HG02943 (cell line): ENCODE data around the gene EXOSC5.
"Not testable (repeated sequence)": the region's sequence is repeated elsewhere in the genome, so short reads cannot be mapped to it uniquely, and the experiment has no call there.

Experiments used
- ATAC-seq: cut with Tn5 transposase; IDR thresholded peaks from one replicate; pipeline ENCODE4 v1.9.1; 2021; ENCODE audit warnings: mild to moderate bottlenecking, low read depth, moderate library complexity; ENCODE audit not compliant: unreplicated experiment

The EXOSC5 gene

DNA sequence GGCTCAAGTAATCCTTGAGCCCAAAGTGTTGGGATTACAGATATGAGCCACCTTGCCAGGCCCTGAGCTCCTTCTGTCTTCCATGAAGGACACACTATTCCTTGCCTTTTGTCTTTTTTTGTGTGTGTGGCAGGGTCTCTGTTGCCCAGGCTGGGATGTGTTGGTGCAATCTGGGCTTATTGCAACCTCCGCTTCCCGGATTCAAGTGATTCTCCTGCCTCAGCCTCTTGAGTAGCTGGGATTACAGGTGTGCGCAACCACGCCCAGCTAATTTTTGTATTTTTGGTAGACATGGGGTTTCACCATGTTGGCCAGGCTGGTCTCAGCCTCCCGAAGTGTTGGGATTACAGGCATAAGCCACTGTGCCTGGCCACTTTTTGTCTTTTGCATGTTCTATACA is 11.7 kb upstream of the EXOSC5 start:
- ATAC-seq = not testable (repeated sequence)

- ATAC-seq = no peak
Observed at GRCh38 chr19:41408256-41408655, 11.1 kb upstream of the EXOSC5 start.

DNA sequence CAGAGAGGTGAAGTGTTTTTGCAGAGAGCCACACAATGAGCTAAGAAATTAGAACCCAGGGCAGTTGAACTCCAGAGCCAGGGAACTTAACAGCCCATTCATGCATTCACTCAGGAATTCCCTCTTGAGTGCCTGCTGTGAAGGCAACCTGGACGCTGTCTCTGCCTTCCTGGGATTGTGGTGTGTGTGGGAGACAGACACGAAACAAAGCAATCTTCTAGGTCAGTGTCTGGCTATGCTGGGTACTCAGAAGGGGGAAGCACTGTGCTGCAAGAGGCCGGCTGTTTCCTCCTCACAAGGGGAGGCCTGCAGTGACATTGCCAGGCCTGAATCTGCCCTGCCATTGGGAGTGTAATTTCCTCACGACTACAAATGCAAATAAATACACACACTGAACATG is 10.1 kb upstream of the EXOSC5 start:
- no peak for ATAC-seq

- no peak for ATAC-seq
Observed at GRCh38 chr19:41405776-41406175, 8.6 kb upstream of the EXOSC5 start.

DNA sequence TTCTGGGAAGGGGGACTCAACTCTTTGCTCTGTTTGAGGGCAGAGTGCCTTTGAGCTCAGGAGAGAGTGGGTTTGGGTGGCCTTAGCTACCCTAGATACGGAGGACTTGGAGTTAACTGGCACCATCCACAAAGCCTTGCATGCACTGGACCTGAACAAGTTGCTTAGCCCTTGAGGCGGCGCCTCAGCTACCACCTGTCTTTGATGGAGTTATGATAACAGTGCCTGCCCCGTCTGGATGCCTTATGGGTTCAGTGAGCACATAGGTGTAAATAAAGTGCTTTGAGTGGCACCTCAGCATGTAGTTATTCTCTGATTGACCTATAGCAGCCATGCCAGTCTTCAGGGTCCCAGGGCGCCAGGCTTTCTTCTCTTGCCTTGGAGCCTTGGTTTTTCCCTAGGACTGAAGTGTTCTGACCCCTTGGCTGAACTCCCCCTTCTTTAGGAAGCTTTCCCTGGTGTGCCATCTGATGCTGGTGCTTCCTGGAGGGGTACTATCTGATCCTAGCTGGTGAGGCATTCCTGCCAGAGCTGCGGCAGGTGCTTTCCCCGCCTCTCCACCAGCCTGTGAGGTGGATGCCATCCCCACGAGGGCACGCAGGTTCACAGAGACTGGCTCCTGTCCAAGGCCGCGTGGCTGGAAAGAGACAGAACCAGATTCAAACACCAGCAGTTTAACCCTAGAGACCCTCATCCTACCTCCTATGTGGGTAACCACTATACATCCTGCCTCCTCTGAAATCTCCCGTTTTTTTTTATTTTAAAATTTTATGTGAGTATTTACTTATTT is 6.2 kb upstream of the EXOSC5 start:
- no peak for ATAC-seq

DNA sequence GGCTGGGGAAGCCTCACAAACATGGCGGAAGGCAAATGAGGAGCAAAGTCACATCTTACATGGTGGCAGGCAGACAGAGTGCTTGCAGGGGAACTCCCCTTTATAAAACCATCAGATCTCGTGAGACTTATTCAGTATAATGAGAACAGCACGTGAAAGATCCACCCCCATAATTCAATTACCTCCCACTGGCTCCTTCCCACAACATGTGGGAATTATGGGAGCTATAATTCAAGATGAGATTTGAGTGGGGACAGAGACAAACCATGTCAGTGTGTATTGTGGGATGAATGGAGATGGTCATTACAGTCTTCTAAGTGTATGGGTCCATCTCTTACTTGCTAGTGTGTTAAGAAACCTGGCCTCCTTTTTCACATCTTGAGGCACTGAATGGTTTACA is 4.9 kb upstream of the EXOSC5 start:
- no peak for ATAC-seq

GRCh38 chr19:41401483-41401882 is 4.3 kb upstream of the EXOSC5 start:
- ATAC-seq = no peak

DNA sequence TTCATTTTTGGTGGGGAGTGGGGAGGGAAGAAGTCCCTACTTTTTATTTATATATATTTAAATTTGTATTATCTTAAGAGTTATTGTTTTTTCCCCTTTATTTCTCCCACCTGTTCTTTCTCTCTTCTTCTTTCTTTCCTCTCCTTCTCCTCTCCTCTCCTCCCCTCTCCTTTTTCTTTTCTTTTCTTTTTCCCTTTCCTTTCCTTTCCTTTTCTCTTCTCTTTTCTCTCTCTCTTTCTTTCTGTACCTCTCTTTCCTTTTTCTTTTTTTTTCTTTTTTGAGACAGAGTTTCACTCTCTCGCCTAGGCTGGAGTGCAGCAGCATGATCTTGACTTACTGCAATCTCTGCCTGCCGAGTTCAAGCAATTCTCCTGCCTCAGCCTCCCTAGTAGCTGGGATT is 2.4 kb upstream of the EXOSC5 start:
- no peak for ATAC-seq

DNA sequence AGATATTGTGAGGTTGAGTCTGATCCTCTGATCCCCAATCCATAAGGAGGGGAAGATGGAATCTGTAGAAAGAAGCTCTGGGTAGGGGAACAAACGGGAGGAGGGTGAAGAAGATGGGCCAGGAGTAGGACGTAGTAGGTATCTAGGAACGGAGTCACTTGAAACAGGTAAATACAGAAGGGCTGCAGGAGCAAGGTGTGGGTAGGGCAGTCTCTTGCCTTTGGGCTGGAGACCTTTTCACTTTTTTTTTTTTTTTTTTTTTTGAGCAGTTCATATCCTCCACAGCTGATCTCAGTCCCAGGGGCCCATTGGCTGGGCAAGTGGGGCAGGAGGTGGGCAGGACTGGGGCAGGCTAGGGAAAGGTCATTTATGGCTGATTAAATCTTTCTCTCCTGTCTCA is 1.9 kb upstream of the EXOSC5 start:
- ATAC-seq = no peak

DNA sequence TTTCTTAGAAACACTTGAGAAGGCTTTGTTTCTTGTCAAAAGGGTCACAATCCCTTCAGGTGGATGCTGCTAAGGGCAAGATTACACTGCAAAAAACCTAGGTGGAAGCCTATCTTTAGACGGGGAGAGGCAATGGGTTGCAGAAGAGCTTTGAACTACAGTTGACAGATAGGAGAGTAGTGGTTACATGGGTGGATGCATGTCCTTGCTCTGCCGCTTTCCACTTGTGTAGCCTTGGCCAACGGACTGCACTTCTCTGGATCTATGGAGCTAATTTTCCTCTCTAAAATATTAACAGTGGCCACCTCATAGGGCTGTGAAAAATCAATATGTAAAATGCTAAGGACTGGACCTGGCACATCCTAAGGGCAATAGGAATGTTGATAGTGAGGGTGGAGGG is 1.4 kb upstream of the EXOSC5 start:
- no peak for ATAC-seq

DNA sequence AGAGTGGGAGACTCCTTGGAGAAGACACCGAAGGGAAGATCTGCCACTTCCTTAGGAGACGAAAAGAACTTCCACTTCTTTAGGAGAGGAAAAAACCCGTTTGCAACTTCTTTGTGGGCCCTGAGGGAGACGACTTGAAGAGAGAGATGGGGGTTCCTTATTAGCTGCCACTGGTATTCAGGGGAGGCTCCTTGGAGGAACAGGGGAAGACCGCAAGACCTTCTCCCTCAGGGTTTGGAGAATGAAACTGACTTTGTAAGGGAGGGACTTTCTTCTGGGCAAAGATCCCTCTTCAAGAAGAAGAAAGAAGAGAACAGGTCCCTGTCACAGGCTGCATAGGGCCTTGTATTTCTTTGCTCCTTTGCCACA is 875 bp upstream of the EXOSC5 start:
- no peak for ATAC-seq

DNA sequence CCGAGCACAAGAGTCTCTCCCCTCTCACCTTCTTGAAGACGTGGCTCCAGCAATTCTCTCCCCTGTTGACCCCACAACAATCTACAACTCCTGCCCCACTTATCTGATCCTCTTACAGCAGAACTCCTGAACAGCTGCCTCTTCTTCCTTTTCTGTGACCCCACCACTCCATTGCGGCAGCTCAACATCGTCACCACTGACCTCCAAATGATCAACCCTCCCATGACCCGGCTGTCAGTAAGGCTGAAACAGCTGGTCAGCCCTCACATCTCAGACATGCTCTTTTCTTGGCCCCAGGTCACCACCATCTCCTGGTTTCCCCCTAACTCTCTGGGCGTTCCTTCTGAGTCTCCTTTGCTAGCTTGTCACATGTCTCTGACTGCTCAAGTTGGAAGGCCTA is 1.8 kb downstream of the EXOSC5 start:
- ATAC-seq = no peak

DNA sequence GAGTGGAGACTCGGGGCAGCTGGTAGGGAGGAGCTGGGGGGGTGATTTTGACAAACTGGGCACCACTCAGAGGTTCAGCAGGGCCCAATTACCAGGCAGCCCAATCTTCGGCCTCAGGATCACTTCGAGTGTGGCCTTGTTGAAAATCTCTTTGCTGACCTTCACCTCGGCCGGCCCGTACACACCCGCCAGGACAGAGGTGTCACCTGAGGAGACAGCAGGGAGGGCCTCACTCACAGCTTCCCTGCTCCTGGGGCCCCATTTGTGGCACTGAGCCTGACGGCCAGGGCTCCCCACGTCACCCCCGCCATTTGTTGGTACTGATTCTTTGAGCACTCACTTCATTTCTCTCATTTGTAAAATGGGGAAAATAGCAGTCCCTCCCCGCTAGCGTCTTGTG is 4.4 kb downstream of the EXOSC5 start:
- no peak for ATAC-seq

GRCh38 chr19:41391618-41392017 is 5.5 kb downstream of the EXOSC5 start:
- no peak for ATAC-seq

DNA sequence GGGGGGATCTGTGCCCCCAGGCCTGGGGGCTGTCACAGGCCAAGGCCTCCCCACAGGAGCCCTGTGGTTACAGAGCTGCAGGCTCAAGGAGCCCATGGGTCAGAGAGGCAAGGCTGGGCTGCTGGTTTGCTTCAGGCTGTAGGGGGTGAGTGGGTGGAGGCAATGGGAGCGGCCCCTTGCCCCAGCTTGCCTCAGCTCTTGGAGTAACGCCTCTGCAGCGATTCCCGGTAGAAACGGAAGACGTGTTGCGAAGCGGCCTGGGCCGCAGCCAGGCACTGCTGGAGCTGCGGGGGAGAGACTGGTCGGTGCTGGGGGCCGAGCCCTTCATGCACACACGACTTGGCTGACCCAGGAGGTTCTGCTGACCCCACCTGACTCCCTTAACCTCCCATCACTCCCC is 10.7 kb downstream of the EXOSC5 start:
- no peak for ATAC-seq

- ATAC-seq = no peak
Observed at GRCh38 chr19:41384351-41384750, 12.8 kb downstream of the EXOSC5 start.

DNA sequence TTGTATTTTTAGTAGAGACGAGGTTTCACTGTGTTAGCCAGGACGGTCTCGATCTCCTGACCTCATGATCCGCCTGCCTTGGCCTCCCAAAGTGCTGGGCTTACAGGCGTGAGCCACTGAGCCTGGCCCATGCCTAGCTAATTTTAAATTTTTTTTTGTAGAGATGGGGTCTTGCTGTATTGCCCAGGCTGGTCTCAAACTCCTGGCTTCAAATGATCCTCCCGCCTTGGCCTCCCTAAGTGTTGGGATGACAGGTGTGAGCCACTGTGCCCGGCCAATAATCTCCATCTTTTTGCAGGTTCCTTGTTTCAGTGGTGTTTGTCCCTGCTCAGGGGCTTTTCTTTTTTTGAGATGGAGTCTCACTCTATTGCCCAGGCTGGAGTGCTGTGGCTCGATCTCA is 15.6 kb downstream of the EXOSC5 start:
- not testable (repeated sequence) for ATAC-seq

DNA sequence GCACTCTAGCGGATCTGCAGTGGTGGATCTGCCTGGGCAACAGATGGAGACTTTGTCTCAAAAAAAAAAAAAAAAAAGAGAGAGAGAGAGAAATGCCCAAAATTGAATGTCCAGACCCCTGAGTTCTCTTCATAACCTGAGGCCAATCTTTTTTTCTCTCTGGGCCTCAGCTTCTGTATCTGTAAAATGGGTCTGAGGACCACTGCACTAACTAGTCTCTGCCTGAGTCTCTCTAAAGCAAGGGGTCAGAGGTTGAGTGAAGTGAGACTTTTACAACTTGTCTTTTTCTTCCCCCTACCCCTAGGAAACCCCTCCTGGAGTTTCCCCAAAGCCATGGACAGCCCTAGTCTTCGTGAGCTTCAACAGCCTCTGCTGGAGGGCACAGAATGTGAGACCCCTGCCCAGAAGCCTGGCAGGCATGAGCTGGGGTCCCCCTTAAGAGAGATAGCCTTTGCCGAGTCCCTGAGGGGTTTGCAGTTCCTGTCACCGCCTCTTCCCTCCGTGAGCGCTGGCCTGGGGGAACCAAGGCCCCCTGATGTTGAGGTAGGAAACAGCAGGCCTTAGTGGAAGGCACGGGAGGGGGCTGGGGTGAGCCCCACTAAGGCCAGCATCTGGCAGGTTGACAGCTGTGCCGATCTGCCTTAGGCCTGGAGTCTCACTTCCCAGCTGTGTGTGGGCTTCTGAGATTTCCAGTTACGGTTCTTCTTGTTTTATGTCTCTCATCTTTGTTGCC is 19.0 kb downstream of the EXOSC5 start:
- no peak for ATAC-seq

GRCh38 chr19:41376998-41377365 is 20.2 kb downstream of the EXOSC5 start:
- no peak for ATAC-seq

DNA sequence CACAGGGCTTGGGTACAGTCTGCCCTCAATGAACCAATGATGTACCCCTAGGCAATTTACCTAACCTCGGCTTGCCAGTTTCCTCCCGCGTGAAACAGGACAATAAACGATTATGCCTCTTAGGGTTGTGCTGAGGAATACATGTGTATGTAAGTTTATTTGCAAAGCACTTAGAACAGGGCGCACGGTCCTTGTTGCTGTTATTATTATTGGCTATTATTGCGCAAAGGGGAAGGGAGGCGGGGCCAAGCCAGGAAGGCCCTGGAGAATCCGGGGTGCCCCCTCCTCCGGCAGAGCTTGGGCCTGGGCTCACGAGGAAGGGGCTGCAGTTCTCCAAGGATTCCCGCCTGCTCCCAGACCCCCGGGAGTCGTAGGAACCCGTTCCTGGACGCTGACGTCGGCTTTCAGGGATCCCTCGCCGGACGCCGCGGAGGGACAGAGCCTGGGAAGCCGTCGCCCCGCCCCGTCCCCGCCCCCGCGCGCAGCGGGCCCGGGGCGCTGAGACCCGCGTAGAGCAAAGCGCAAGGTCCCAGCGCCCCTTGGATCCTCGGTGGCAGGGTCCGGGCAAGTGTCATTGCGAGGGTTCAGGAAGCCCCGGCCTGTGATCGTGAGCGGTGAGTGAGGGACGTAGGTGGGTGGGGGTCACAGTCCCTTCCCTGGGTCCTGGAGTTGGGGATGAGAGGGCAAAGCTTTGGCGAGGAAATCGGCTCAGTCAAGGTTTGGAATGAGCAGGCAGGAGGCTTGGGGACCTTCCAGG is 20.7 kb downstream of the EXOSC5 start, which contains the start of gene TMEM91:
Gene TMEM91, plus strand, starts transcription at position 293 of the 757 bp plus-strand sequence. CDS start 1,777 bp downstream, outside the sequence.
- no peak for ATAC-seq

DNA sequence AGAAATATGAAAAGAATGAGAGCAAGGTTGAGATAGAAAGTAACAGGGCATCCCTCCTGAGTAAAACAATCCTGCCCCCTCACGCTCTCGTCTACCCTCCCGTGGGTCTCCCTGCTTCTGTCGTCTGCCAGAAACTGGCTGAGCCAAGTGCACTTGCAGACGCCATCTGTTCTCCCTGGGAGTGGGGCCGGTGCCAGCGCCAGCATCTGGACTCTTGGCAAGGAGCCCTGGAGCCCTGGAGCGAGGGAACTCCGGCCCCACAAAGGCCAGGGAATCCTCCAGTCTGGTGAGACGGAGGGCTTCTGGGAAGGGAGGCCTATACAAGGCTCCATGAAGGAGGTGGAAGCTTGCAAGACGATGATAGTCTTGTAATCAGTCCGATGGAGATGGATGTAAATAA is 23.2 kb downstream of the EXOSC5 start:
- ATAC-seq = no peak
